Neural progenitor cell (in vitro differentiated cells): Measurements from ENCODE around the gene MRC1. TPM values are rescaled to one million over a fixed set of nuclear protein-coding genes. Genes with fewer than 3 reads are reported as not detected.
A peak's percentile ranks its signal among the peaks of the same experiment; 100 is the strongest.
"Not testable (repeated sequence)": the region's sequence is repeated elsewhere in the genome, so short reads cannot be mapped to it uniquely, and the experiment has no call there.

Experiments used
- DNase-seq: peaks from one replicate; pipeline ENCODE4 v3.0.0-alpha.2; 2016; ENCODE audit warnings: low spot score
- H2AFZ ChIP-seq: fragments of 200-600 bp; sonication (generic); replicated peaks from 2 replicates; pipeline ENCODE4 v1.6.1; 2016; ENCODE audit warnings: antibody characterized with exemption
- H3F3A ChIP-seq: fragments of 200-600 bp; sonication (generic); 2 replicates; pipeline ENCODE4 v1.6.1; 2016; ENCODE audit warnings: antibody characterized with exemption, low read depth
- H3K27ac ChIP-seq: fragments of 200-600 bp; sonication (generic); 2 replicates; pipeline ENCODE4 v1.5.1; 2016; ENCODE audit warnings: mild to moderate bottlenecking
- H3K27me3 ChIP-seq: fragments of 200-600 bp; sonication (generic); 2 replicates; pipeline ENCODE4 v1.6.1; 2016; ENCODE audit warnings: mild to moderate bottlenecking, moderate library complexity
- H3K36me3 ChIP-seq: fragments of 200-600 bp; sonication (generic); 2 replicates; pipeline ENCODE4 v1.5.1; 2016
- H3K4me1 ChIP-seq: fragments of 200-600 bp; sonication (generic); 2 replicates; pipeline ENCODE4 v1.6.1; 2016; ENCODE audit warnings: mixed run types
- H3K4me2 ChIP-seq: fragments of 200-600 bp; sonication (generic); 2 replicates; pipeline ENCODE4 v1.6.1; 2016
- H3K4me3 ChIP-seq: fragments of 200-600 bp; sonication (generic); 2 replicates; pipeline ENCODE4 v1.5.1; 2016
- H3K79me2 ChIP-seq: fragments of 200-600 bp; sonication (generic); 2 replicates; pipeline ENCODE4 v1.6.1; 2016; ENCODE audit warnings: low read depth
- H3K9ac ChIP-seq: fragments of 200-600 bp; sonication (generic); 2 replicates; pipeline ENCODE4 v1.6.1; 2016
- H3K9me3 ChIP-seq: fragments of 200-600 bp; sonication (generic); 2 replicates; pipeline ENCODE4 v1.5.1; 2016; ENCODE audit warnings: low read depth
- H4K20me1 ChIP-seq: fragments of 200-600 bp; sonication (generic); 2 replicates; pipeline ENCODE4 v1.6.1; 2016; ENCODE audit warnings: low read depth
- H3K27ac Mint-ChIP-seq: 3 replicates; pipeline ENCODE4 v1.8.0; 2021; ENCODE audit warnings: mixed read lengths
- H3K27me3 Mint-ChIP-seq: 2 replicates; pipeline ENCODE4 v1.8.0; 2022; ENCODE audit warnings: low read depth, mild to moderate bottlenecking, inconsistent platforms, moderate library complexity, mixed read lengths; ENCODE audit not compliant: insufficient read depth
- H3K36me3 Mint-ChIP-seq: 3 replicates; pipeline ENCODE4 v1.8.0; 2021; ENCODE audit warnings: mixed read lengths
- H3K4me1 Mint-ChIP-seq: 3 replicates; pipeline ENCODE4 v1.8.0; 2021; ENCODE audit warnings: mixed read lengths
- H3K4me3 Mint-ChIP-seq: 3 replicates; pipeline ENCODE4 v1.8.0; 2021; ENCODE audit warnings: mild to moderate bottlenecking, moderate library complexity, mixed read lengths
- H3K9me3 Mint-ChIP-seq: 3 replicates; pipeline ENCODE4 v1.8.0; 2020; ENCODE audit warnings: mixed read lengths
- CTCF ChIP-seq: fragments of 200-600 bp; sonication (generic); IDR thresholded peaks from 2 replicates; pipeline ENCODE4 v1.5.1; 2017; ENCODE audit warnings: antibody characterized with exemption, mild to moderate bottlenecking
- EZH2 ChIP-seq: fragments of 200-600 bp; sonication (generic); IDR thresholded peaks from 2 replicates; pipeline ENCODE4 v1.6.1; 2017; ENCODE audit warnings: antibody characterized with exemption, mild to moderate bottlenecking, moderate library complexity
- EZH2phosphoT487 ChIP-seq: fragments of 200-600 bp; sonication (generic); IDR thresholded peaks from 2 replicates; pipeline ENCODE4 v1.6.1; 2017; ENCODE audit warnings: antibody characterized with exemption
- total RNA-seq: library from RNA; depleted of rRNA; stranded (reverse); fragments of >200 nt; gene quantifications from 2 replicates; pipeline ENCODE4 v1.2.3, GENCODE V29; 2015; ENCODE audit warnings: low replicate concordance

The MRC1 gene
- total RNA-seq, 1 donor from 2014 or later: not detected

GRCh38 chr10:17943033-17943745 lies 134.0 kb downstream of the MRC1 start:
- no peak overlapping the region for H3K27ac ChIP-seq
- no peaks in the 10 kb centered on the region for H3K9me3 Mint-ChIP-seq
- H3K36me3 Mint-ChIP-seq: no peaks in the 10 kb centered on the region
- no peak overlapping the region for H3K4me3 ChIP-seq
- no peak overlapping the region for H3K9ac ChIP-seq
- H3K4me1 ChIP-seq: no peaks in the 10 kb centered on the region
- H3K27me3 ChIP-seq: no peaks in the 10 kb centered on the region
- H3K27me3 Mint-ChIP-seq: no peaks in the 10 kb centered on the region
- H3K9me3 ChIP-seq: no peaks in the 10 kb centered on the region
- no peaks in the 10 kb centered on the region for H3K79me2 ChIP-seq
- H3K4me3 Mint-ChIP-seq: no peak overlapping the region
- H3K27ac Mint-ChIP-seq: no peak overlapping the region
- H3K36me3 ChIP-seq: no peaks in the 10 kb centered on the region
- DNase-seq: no peak
- TF ChIP-seq EZH2phosphoT487 (no peak), EZH2 (no peak), CTCF (no peak)
- H4K20me1 ChIP-seq: no peaks in the 10 kb centered on the region
- H2AFZ ChIP-seq: no peak overlapping the region
- H3K4me2 ChIP-seq: no peak overlapping the region
- H3K4me1 Mint-ChIP-seq: no peaks in the 10 kb centered on the region
- no peaks in the 10 kb centered on the region for H3F3A ChIP-seq

GRCh38 chr10:17950269-17950668 lies 141.1 kb downstream of the MRC1 start:
- peak overlapping the region; percentile 11 for H3K27ac Mint-ChIP-seq
- not testable (repeated sequence) for H3K27me3 Mint-ChIP-seq, H3K27ac ChIP-seq, H3K9ac ChIP-seq, H3K9me3 Mint-ChIP-seq, H3K79me2 ChIP-seq, H3K36me3 Mint-ChIP-seq, H3K9me3 ChIP-seq, H3K36me3 ChIP-seq, H3F3A ChIP-seq, H2AFZ ChIP-seq, H3K4me3 Mint-ChIP-seq, H4K20me1 ChIP-seq, DNase-seq, H3K4me2 ChIP-seq, H3K4me3 ChIP-seq, H3K27me3 ChIP-seq
- H3K4me1 Mint-ChIP-seq: peaks cover 23% of the 10 kb centered on the region
- H3K4me1 ChIP-seq: peaks cover 20% of the 10 kb centered on the region

- H3K36me3 Mint-ChIP-seq: no peaks in the 10 kb centered on the region
- H3F3A ChIP-seq: no peaks in the 10 kb centered on the region
- H2AFZ ChIP-seq: peak overlapping the region; percentile 3
- H3K9ac ChIP-seq: no peak overlapping the region
- no peaks in the 10 kb centered on the region for H3K27me3 ChIP-seq
- no peak overlapping the region for H3K4me3 Mint-ChIP-seq
- DNase-seq: no peak
- no peak overlapping the region for H3K4me2 ChIP-seq
- no peaks in the 10 kb centered on the region for H3K27me3 Mint-ChIP-seq
- H3K4me3 ChIP-seq: no peak overlapping the region
- H3K9me3 Mint-ChIP-seq: no peaks in the 10 kb centered on the region
- peaks cover 23% of the 10 kb centered on the region for H3K4me1 Mint-ChIP-seq
- no peaks in the 10 kb centered on the region for H3K79me2 ChIP-seq
- no peaks in the 10 kb centered on the region for H3K9me3 ChIP-seq
- no peak for TF ChIP-seq EZH2
- no peak for TF ChIP-seq EZH2phosphoT487
- TF ChIP-seq CTCF: no peak
- no peaks in the 10 kb centered on the region for H4K20me1 ChIP-seq
- peaks cover 20% of the 10 kb centered on the region for H3K4me1 ChIP-seq
- no peak overlapping the region for H3K27ac ChIP-seq
- H3K36me3 ChIP-seq: no peaks in the 10 kb centered on the region
- H3K27ac Mint-ChIP-seq: no peak overlapping the region
These were observed 141.6 kb downstream of the MRC1 start for GRCh38 chr10:17950726-17951125.

- no peak within 1 kb of the TSS for H3K27ac Mint-ChIP-seq
- Histone ChIP-seq H3F3A (no peaks in the 10 kb centered on the region), H2AFZ (peak within 1 kb of the TSS; percentile 94), H3K27me3 (no peaks in the 10 kb centered on the region), H3K4me2 (peak within 1 kb of the TSS; percentile 40), H3K27ac (no peak within 1 kb of the TSS), H3K4me1 (peaks cover 20% of the 10 kb centered on the region), H3K9me3 (no peaks in the 10 kb centered on the region), H3K36me3 (no peaks in the 10 kb centered on the region), H4K20me1 (no peaks in the 10 kb centered on the region), H3K4me3 (no peak within 1 kb of the TSS), H3K79me2 (no peaks in the 10 kb centered on the region), H3K9ac (no peak within 1 kb of the TSS)
- H3K4me3 Mint-ChIP-seq: no peak within 1 kb of the TSS
- no peak for DNase-seq
- H3K27me3 Mint-ChIP-seq: no peaks in the 10 kb centered on the region
- H3K4me1 Mint-ChIP-seq: peaks cover 25% of the 10 kb centered on the region
- H3K36me3 Mint-ChIP-seq: no peaks in the 10 kb centered on the region
- no peaks in the 10 kb centered on the region for H3K9me3 Mint-ChIP-seq
- TF ChIP-seq EZH2 (no peak), CTCF (no peak), EZH2phosphoT487 (no peak)
These were observed 142.8 kb downstream of the MRC1 start, which contains the start of gene SLC39A12 for GRCh38 chr10:17951868-17952371. SLC39A12 (plus strand) TSS chr10:17951918; CDS start chr10:17953277, 1,359 bp downstream.

- not testable (repeated sequence) for H3K27ac ChIP-seq, H3K27me3 ChIP-seq, H2AFZ ChIP-seq, H3K9ac ChIP-seq, H3K27me3 Mint-ChIP-seq, H3K79me2 ChIP-seq, H4K20me1 ChIP-seq, H3K36me3 Mint-ChIP-seq, H3F3A ChIP-seq, H3K4me2 ChIP-seq, H3K4me3 Mint-ChIP-seq, DNase-seq, H3K36me3 ChIP-seq, H3K4me3 ChIP-seq, H3K27ac Mint-ChIP-seq, H3K9me3 ChIP-seq, H3K9me3 Mint-ChIP-seq
- H3K4me1 Mint-ChIP-seq: peaks cover 28% of the 10 kb centered on the region
- peaks cover 20% of the 10 kb centered on the region for H3K4me1 ChIP-seq
These were observed 145.2 kb downstream of the MRC1 start for GRCh38 chr10:17954372-17954771.
